Natural killer cell (primary cell): Measurements from ENCODE around the gene EPHA6. TPM values are rescaled to one million over a fixed set of nuclear protein-coding genes. Genes with fewer than 3 reads are reported as not detected.

Source experiments
- ATAC-seq, 3 donors: fragments of 150-1000 bp in 2 of 3; fragments of 200-7000 bp in 1 of 3; cut with Tn5 transposase; 1 replicate in 1 of 3; 2 replicates in 2 of 3; pipeline ENCODE4 v1.10.0; 2021; ENCODE audit warnings: mild to moderate bottlenecking in 2 of 3, moderate library complexity in 2 of 3
- DNase-seq, 2 donors: peaks; one replicate each; pipeline versions ENCODE4 v3.0.0 to v3.0.0-alpha.2; 2013 to 2021; ENCODE audit warnings: mixed read lengths in 1 of 2
- H3K27ac ChIP-seq: one replicate; pipeline ENCODE4 v1.5.1; 2013; ENCODE audit warnings: mild to moderate bottlenecking, low read length
- H3K27me3 ChIP-seq: one replicate; pipeline ENCODE4 v1.6.1; 2013; ENCODE audit warnings: low read length; ENCODE audit not compliant: control insufficient read depth, insufficient read depth
- H3K36me3 ChIP-seq: one replicate; pipeline ENCODE4 v1.6.1; 2013; ENCODE audit warnings: low read length; ENCODE audit not compliant: control insufficient read depth, insufficient read depth
- H3K4me1 ChIP-seq: one replicate; pipeline ENCODE4 v1.6.1; 2013; ENCODE audit warnings: low read length; ENCODE audit not compliant: control insufficient read depth, insufficient read depth
- H3K4me3 ChIP-seq: one replicate; pipeline ENCODE4 v1.5.1; 2013; ENCODE audit warnings: low read length
- H3K9me3 ChIP-seq: one replicate; pipeline ENCODE4 v1.6.1; 2013; ENCODE audit warnings: low read length; ENCODE audit not compliant: control insufficient read depth, insufficient read depth
- H3K27ac Mint-ChIP-seq, 2 donors: one replicate each; pipeline ENCODE4 v1.8.0; 2022; ENCODE audit warnings: mild to moderate bottlenecking in 2 of 2, mixed read lengths in 2 of 2, moderate library complexity in 1 of 2
- H3K27me3 Mint-ChIP-seq, 2 donors: one replicate each; pipeline ENCODE4 v1.8.0; 2022; ENCODE audit warnings: low read depth in 2 of 2, mixed read lengths in 2 of 2
- H3K36me3 Mint-ChIP-seq: one replicate; pipeline ENCODE4 v1.8.0; 2022; ENCODE audit warnings: mixed read lengths
- H3K4me1 Mint-ChIP-seq, 2 donors: one replicate each; pipeline ENCODE4 v1.8.0; 2022; ENCODE audit warnings: mixed read lengths in 2 of 2
- H3K4me3 Mint-ChIP-seq: one replicate; pipeline ENCODE4 v1.8.0; 2022; ENCODE audit warnings: mild to moderate bottlenecking, moderate library complexity, mixed read lengths
- H3K9me3 Mint-ChIP-seq, 2 donors: one replicate each; pipeline ENCODE4 v1.8.0; 2022; ENCODE audit warnings: mixed read lengths in 2 of 2
- CTCF ChIP-seq: fragments of 200-600 bp; IDR thresholded peaks from one replicate; pipeline ENCODE4 v1.8.0; 2022; ENCODE audit warnings: antibody characterized with exemption
- WGBS: methylation state at CpG from one replicate; pipeline ENCODE4 v1.1.7; 2013; ENCODE audit warnings: missing lambda C conversion rate; ENCODE audit not compliant: insufficient coverage; 5-methylcytosine and 5-hydroxymethylcytosine counted together
- intact Hi-C: fragments of 100-400 bp; cut with micrococcal nuclease; formaldehyde crosslinking; loops from one replicate; pipeline ENCODE4 v1.14.2; 2022
- total RNA-seq, 4 donors: library from RNA; stranded (reverse); fragments of 120-200 nt in 1 of 4; gene quantifications; one replicate each; pipeline versions ENCODE4 v1.2.3 to v1.2.4, GENCODE V29; 2013 to 2022

Gene EPHA6
- total RNA-seq, 3 donors from 2014 or later (not counting 1 experiment from before 2014, with no cell fraction given), result not detected

GRCh38 chr3:97347780-97348179 lies 533.4 kb downstream of the EPHA6 start:
- H3K4me3 ChIP-seq, result no peak overlapping the region
- no peaks in the 10 kb centered on the region for H3K27me3 Mint-ChIP-seq
- peaks cover 17 to 28% of the 10 kb centered on the region in 2 donors for H3K9me3 Mint-ChIP-seq
- ATAC-seq (no peak), DNase-seq (no peak)
- no peak overlapping the region for H3K27ac Mint-ChIP-seq
- H3K36me3 ChIP-seq, result no peaks in the 10 kb centered on the region
- H3K4me1 Mint-ChIP-seq, result no peaks in the 10 kb centered on the region
- no peak for TF ChIP-seq CTCF
- H3K4me3 Mint-ChIP-seq, result no peak overlapping the region
- no peak overlapping the region for H3K27ac ChIP-seq
- WGBS, result no CpG with 5 or more reads among the region's 1 CpG
- peaks cover 4% of the 10 kb centered on the region for H3K9me3 ChIP-seq
- no peaks in the 10 kb centered on the region for H3K27me3 ChIP-seq
- H3K4me1 ChIP-seq, result no peaks in the 10 kb centered on the region
- intact Hi-C loops, result no loop called here
- peaks cover 14% of the 10 kb centered on the region for H3K36me3 Mint-ChIP-seq

- Mint-ChIP-seq H3K36me3 (peaks cover 16% of the 10 kb centered on the region), H3K4me3 (no peak overlapping the region), H3K4me1 (no peaks in the 10 kb centered on the region), H3K9me3 (peaks cover 11 to 27% of the 10 kb centered on the region in 2 donors), H3K27me3 (no peaks in the 10 kb centered on the region), H3K27ac (no peak overlapping the region)
- Histone ChIP-seq H3K4me3 (no peak overlapping the region), H3K36me3 (no peaks in the 10 kb centered on the region), H3K9me3 (peaks cover 9% of the 10 kb centered on the region), H3K27ac (no peak overlapping the region), H3K27me3 (no peaks in the 10 kb centered on the region), H3K4me1 (no peaks in the 10 kb centered on the region)
- ATAC-seq (no peak), DNase-seq (no peak)
- intact Hi-C loops, result no loop called here
- TF ChIP-seq CTCF, result no peak
- WGBS, result 83% methylated on average over 3 of the region's 3 CpGs
These were observed 536.6 kb downstream of the EPHA6 start for GRCh38 chr3:97350971-97351370.

- no peak overlapping the region for H3K4me3 ChIP-seq
- H3K36me3 Mint-ChIP-seq, result peaks cover 16% of the 10 kb centered on the region
- intact Hi-C loops, result no loop called here
- no peak overlapping the region for H3K27ac ChIP-seq
- H3K36me3 ChIP-seq, result no peaks in the 10 kb centered on the region
- peaks cover 9% of the 10 kb centered on the region for H3K9me3 ChIP-seq
- H3K27me3 Mint-ChIP-seq, result no peaks in the 10 kb centered on the region
- 90% methylated on average over 2 of the region's 2 CpGs for WGBS
- no peak overlapping the region for H3K4me3 Mint-ChIP-seq
- peaks cover 13 to 24% of the 10 kb centered on the region in 2 donors for H3K9me3 Mint-ChIP-seq
- H3K4me1 ChIP-seq, result no peaks in the 10 kb centered on the region
- no peak overlapping the region for H3K27ac Mint-ChIP-seq
- ATAC-seq, result no peak
- H3K4me1 Mint-ChIP-seq, result no peaks in the 10 kb centered on the region
- no peak for DNase-seq
- no peak for TF ChIP-seq CTCF
- H3K27me3 ChIP-seq, result no peaks in the 10 kb centered on the region
These were observed 538.8 kb downstream of the EPHA6 start for GRCh38 chr3:97353176-97353575.

GRCh38 chr3:97359977-97360376 lies 545.6 kb downstream of the EPHA6 start:
- no peaks in the 10 kb centered on the region for H3K36me3 ChIP-seq
- no peaks in the 10 kb centered on the region for H3K27me3 Mint-ChIP-seq
- TF ChIP-seq CTCF, result no peak
- DNase-seq (no peak), ATAC-seq (no peak)
- no peaks in the 10 kb centered on the region for H3K9me3 ChIP-seq
- H3K4me3 Mint-ChIP-seq, result no peak overlapping the region
- peaks cover 12 to 13% of the 10 kb centered on the region in 2 donors for H3K9me3 Mint-ChIP-seq
- no peaks in the 10 kb centered on the region for H3K27me3 ChIP-seq
- H3K4me1 Mint-ChIP-seq, result no peaks in the 10 kb centered on the region
- 66% methylated on average over 2 of the region's 2 CpGs for WGBS
- H3K36me3 Mint-ChIP-seq, result no peaks in the 10 kb centered on the region
- H3K4me3 ChIP-seq, result no peak overlapping the region
- intact Hi-C loops, result no loop called here
- no peak overlapping the region for H3K27ac ChIP-seq
- H3K27ac Mint-ChIP-seq, result no peak overlapping the region
- no peaks in the 10 kb centered on the region for H3K4me1 ChIP-seq
